Panc1 (cell line): ENCODE results near the gene PANK2. TPM values are rescaled to one million over a fixed set of nuclear protein-coding genes. Genes with fewer than 3 reads are reported as not detected.

Experiments
- ATAC-seq: fragments of 200-7000 bp; cut with Tn5 transposase; 2 replicates; pipeline ENCODE4 v1.9.1; 2020; ENCODE audit warnings: mild to moderate bottlenecking, moderate library complexity
- BruUV-seq: library from RNA; stranded (reverse); fragments of 400-500 nt; replicated peaks from 2 replicates; lab custom pipeline; 2021; lab: Mats Ljungman, UMichigan
- CTCF ChIA-PET: fragments of 300-600 bp; sonication (Branson Sonifier 250); formaldehyde crosslinking; loops from one replicate; lab custom pipeline; 2022; ENCODE audit warnings: antibody characterized with exemption; lab: Charles Lee
- POLR2A ChIA-PET: fragments of 300-600 bp; sonication (Branson Sonifier 250); formaldehyde crosslinking; loops from one replicate; lab custom pipeline; 2022; ENCODE audit warnings: antibody characterized with exemption; lab: Charles Lee
- DNase-seq: peaks from one replicate; pipeline ENCODE4 v3.0.0-alpha.2; 2010; ENCODE audit warnings: low read depth, low spot score
- H3K27ac ChIP-seq: 2 replicates; pipeline ENCODE4 v1.5.1; 2011; ENCODE audit warnings: mild to moderate bottlenecking, low read length, inconsistent platforms
- H3K27me3 ChIP-seq: fragments of 200-500 bp; sonication (Bioruptor generic); 2 replicates; pipeline ENCODE4 v1.6.0; 2014; ENCODE audit warnings: low read length, inconsistent platforms; ENCODE audit not compliant: control insufficient read depth, insufficient read depth
- H3K36me3 ChIP-seq: fragments of 200-500 bp; sonication (Bioruptor generic); 2 replicates; pipeline ENCODE4 v1.5.1; 2014; ENCODE audit warnings: inconsistent platforms, mild to moderate bottlenecking, low read length, moderate library complexity; ENCODE audit not compliant: control insufficient read depth, insufficient read depth
- H3K4me1 ChIP-seq: 2 replicates; pipeline ENCODE4 v1.5.1; 2011; ENCODE audit warnings: inconsistent platforms, mild to moderate bottlenecking, low read length, moderate library complexity; ENCODE audit not compliant: control insufficient read depth, insufficient read depth
- H3K4me3 ChIP-seq, 2 experiments: 2 replicates each; pipeline ENCODE4 v1.5.1; 2011 to 2012; ENCODE audit warnings: low read depth in 2 of 2, low read length in 2 of 2, mild to moderate bottlenecking in 2 of 2, inconsistent platforms in 1 of 2, moderate library complexity in 1 of 2
- H3K9me3 ChIP-seq: fragments of 200-500 bp; sonication (Bioruptor generic); 2 replicates; pipeline ENCODE4 v1.5.1; 2014; ENCODE audit warnings: low read depth, mild to moderate bottlenecking, inconsistent platforms, low read length, moderate library complexity; ENCODE audit not compliant: control insufficient read depth, insufficient read depth
- POLR2AphosphoS5 ChIP-seq: IDR thresholded peaks from 2 replicates; pipeline ENCODE4 v1.6.1; 2012; ENCODE audit warnings: mild to moderate bottlenecking, low read depth, low read length, moderate library complexity
- SIN3A ChIP-seq: IDR thresholded peaks from 2 replicates; pipeline ENCODE4 v1.6.1; 2012; ENCODE audit warnings: low read depth, mild to moderate bottlenecking, low read length, moderate library complexity, borderline replicate concordance; ENCODE audit not compliant: insufficient read depth
- TCF7L2 ChIP-seq: IDR thresholded peaks from 2 replicates; pipeline ENCODE4 v1.6.1; 2011; ENCODE audit warnings: mild to moderate bottlenecking, low read depth, low read length, inconsistent platforms
- in situ Hi-C: cut with HindIII; loops from 2 replicates; pipeline ENCODE4 v1.10.0; 2016; ENCODE audit warnings: low sequenced_read_pairs, low pct_unique_long_range_greater_than_20kb
- intact Hi-C: fragments of 100-400 bp; cut with micrococcal nuclease; formaldehyde crosslinking; loops from one replicate; pipeline ENCODE4 v1.10.0; 2022; ENCODE audit not compliant: unreplicated experiment
- total RNA-seq: library from RNA; stranded (reverse); gene quantifications from one replicate; pipeline ENCODE4 v1.2.1, GENCODE V29; 2021; ENCODE audit not compliant: unreplicated experiment
- TF ChIP-seq, protein P1 (sequence below), 2 experiments: IDR thresholded peaks; 2 replicates each; pipeline ENCODE4 v1.6.1; 2011 to 2012; ENCODE audit warnings: low read depth in 2 of 2, control low read depth in 1 of 2, low read length in 1 of 2, mild to moderate bottlenecking in 1 of 2, moderate library complexity in 1 of 2; ENCODE audit not compliant: insufficient read depth in 1 of 2
- TF ChIP-seq, protein P2 (sequence below): fragments of 450-650 bp; IDR thresholded peaks from 2 replicates; pipeline ENCODE4 v1.5.1; 2017; ENCODE audit warnings: mild to moderate bottlenecking

Gene PANK2
- total RNA-seq, 1 experiment from 2014 or later: 40.9 TPM

DNA sequence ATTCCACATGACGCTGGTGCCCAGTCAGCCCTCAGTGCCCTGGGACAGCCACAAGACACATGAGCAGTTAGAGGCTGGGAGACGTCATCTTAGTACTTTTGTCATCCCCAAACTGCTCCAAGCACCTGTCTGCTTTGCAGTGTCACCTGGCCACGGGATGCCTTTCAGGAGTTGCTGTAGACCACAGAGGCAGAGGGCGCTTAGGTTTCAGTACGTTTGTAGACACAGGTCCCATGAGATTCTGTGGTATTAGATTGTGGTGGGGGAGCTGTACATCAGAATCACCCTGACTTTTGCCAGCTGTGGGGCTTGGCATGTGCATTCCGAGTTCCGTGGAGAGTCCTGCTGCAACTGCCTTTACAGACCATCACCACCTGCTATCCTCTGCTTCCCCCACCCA is 25.9 kb upstream of the PANK2 start:
- no peak overlapping the region for H3K27ac ChIP-seq
- peaks cover 2% of the 10 kb centered on the region; the same call in 1 of the 2 replicates for H3K9me3 ChIP-seq
- no peaks in the 10 kb centered on the region for H3K4me1 ChIP-seq
- DNase-seq: no peak
- ATAC-seq: no peak
- peaks cover 4% of the 10 kb centered on the region; the same call in 1 of the 2 replicates for H3K36me3 ChIP-seq
- no peak overlapping the region for H3K4me3 ChIP-seq
- H3K27me3 ChIP-seq: no peaks in the 10 kb centered on the region
- no TSS peak for BruUV-seq
- TF ChIP-seq SIN3A: no peak
- TF ChIP-seq POLR2AphosphoS5: no peak
- TF ChIP-seq, protein P1, sequence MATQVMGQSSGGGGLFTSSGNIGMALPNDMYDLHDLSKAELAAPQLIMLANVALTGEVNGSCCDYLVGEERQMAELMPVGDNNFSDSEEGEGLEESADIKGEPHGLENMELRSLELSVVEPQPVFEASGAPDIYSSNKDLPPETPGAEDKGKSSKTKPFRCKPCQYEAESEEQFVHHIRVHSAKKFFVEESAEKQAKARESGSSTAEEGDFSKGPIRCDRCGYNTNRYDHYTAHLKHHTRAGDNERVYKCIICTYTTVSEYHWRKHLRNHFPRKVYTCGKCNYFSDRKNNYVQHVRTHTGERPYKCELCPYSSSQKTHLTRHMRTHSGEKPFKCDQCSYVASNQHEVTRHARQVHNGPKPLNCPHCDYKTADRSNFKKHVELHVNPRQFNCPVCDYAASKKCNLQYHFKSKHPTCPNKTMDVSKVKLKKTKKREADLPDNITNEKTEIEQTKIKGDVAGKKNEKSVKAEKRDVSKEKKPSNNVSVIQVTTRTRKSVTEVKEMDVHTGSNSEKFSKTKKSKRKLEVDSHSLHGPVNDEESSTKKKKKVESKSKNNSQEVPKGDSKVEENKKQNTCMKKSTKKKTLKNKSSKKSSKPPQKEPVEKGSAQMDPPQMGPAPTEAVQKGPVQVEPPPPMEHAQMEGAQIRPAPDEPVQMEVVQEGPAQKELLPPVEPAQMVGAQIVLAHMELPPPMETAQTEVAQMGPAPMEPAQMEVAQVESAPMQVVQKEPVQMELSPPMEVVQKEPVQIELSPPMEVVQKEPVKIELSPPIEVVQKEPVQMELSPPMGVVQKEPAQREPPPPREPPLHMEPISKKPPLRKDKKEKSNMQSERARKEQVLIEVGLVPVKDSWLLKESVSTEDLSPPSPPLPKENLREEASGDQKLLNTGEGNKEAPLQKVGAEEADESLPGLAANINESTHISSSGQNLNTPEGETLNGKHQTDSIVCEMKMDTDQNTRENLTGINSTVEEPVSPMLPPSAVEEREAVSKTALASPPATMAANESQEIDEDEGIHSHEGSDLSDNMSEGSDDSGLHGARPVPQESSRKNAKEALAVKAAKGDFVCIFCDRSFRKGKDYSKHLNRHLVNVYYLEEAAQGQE (IDR thresholded peaks at IDR 0.05; ENCODE audit: insufficient read depth in 1 of 2, low read depth in 2 of 2, low read length in 1 of 2): no peak
- TF ChIP-seq, protein P2, sequence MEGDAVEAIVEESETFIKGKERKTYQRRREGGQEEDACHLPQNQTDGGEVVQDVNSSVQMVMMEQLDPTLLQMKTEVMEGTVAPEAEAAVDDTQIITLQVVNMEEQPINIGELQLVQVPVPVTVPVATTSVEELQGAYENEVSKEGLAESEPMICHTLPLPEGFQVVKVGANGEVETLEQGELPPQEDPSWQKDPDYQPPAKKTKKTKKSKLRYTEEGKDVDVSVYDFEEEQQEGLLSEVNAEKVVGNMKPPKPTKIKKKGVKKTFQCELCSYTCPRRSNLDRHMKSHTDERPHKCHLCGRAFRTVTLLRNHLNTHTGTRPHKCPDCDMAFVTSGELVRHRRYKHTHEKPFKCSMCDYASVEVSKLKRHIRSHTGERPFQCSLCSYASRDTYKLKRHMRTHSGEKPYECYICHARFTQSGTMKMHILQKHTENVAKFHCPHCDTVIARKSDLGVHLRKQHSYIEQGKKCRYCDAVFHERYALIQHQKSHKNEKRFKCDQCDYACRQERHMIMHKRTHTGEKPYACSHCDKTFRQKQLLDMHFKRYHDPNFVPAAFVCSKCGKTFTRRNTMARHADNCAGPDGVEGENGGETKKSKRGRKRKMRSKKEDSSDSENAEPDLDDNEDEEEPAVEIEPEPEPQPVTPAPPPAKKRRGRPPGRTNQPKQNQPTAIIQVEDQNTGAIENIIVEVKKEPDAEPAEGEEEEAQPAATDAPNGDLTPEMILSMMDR: no peak
- TF ChIP-seq TCF7L2: no peak
- CTCF ChIA-PET: no interaction called here
- POLR2A ChIA-PET: interaction anchor here (0.6 kb wide), 1 partner anchor 28 kb away, joined by 3 read pairs; no protein-coding TSS in a partner anchor
- intact Hi-C loops: no loop called here
- in situ Hi-C loops: no loop called here

DNA sequence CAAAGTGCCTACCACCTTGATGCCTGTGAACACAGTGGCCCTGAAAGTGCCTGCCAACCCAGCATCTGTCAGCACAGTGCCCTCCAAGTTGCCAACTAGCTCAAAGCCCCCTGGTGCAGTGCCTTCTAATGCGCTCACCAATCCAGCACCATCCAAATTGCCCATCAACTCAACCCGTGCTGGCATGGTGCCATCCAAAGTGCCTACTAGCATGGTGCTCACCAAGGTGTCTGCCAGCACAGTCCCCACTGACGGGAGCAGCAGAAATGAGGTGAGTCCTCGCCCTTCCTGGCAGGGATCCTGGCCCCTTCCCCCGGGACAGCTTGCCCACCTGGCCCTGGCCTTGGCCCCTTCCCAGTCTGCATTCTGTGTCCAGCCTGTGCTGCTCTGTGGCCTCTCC is 24.7 kb upstream of the PANK2 start:
- ChIA-PET CTCF (no interaction called here), POLR2A (no interaction called here)
- ATAC-seq (no peak), DNase-seq (no peak)
- in situ Hi-C loops (no loop called here), intact Hi-C loops (no loop called here)
- H3K27me3 ChIP-seq: no peaks in the 10 kb centered on the region
- H3K9me3 ChIP-seq: peaks cover 2% of the 10 kb centered on the region; the same call in 1 of the 2 replicates
- BruUV-seq: no TSS peak
- no peaks in the 10 kb centered on the region for H3K4me1 ChIP-seq
- H3K36me3 ChIP-seq: peaks cover 4% of the 10 kb centered on the region; the same call in 1 of the 2 replicates
- H3K27ac ChIP-seq: no peak overlapping the region
- TF ChIP-seq POLR2AphosphoS5 (no peak), SIN3A (no peak), TCF7L2 (no peak)
- TF ChIP-seq, protein P2: no peak
- TF ChIP-seq, protein P1 (IDR thresholded peaks at IDR 0.05; ENCODE audit: insufficient read depth in 1 of 2, low read depth in 2 of 2, low read length in 1 of 2): no peak
- H3K4me3 ChIP-seq: no peak overlapping the region
